Hematopoietic multipotent progenitor cell treated with erythropoietin and hydrocortisone succinate and interleukin-3 and kit ligand, for 4 days (in vitro differentiated cells): ENCODE data around the gene DLL1.

Experiments
- DNase-seq: peaks from one replicate; pipeline ENCODE4 v3.0.0-alpha.2; 2015

The DLL1 gene

GRCh38 chr6:170248861-170249600 lies 41.8 kb downstream of the DLL1 start:
- no peak for DNase-seq

GRCh38 chr6:170248111-170248805 lies 42.6 kb downstream of the DLL1 start:
- DNase-seq, result no peak

GRCh38 chr6:170247178-170247701 lies 43.6 kb downstream of the DLL1 start:
- DNase-seq, result no peak

GRCh38 chr6:170245475-170245992 lies 45.3 kb downstream of the DLL1 start:
- no peak for DNase-seq

- DNase-seq, result no peak
Measured at GRCh38 chr6:170244721-170245474, 46.0 kb downstream of the DLL1 start.

- no peak for DNase-seq
Measured at GRCh38 chr6:170243791-170244291, 47.0 kb downstream of the DLL1 start.

- no peak for DNase-seq
Measured at GRCh38 chr6:170243386-170243785, 47.5 kb downstream of the DLL1 start.

GRCh38 chr6:170238741-170239565 lies 51.9 kb downstream of the DLL1 start:
- DNase-seq, result no peak

GRCh38 chr6:170237999-170238740 lies 52.7 kb downstream of the DLL1 start:
- no peak for DNase-seq

GRCh38 chr6:170236131-170236836 lies 54.6 kb downstream of the DLL1 start:
- no peak for DNase-seq

GRCh38 chr6:170235391-170236125 lies 55.3 kb downstream of the DLL1 start:
- DNase-seq, result no peak

- DNase-seq, result no peak
Measured at GRCh38 chr6:170234419-170234818, 56.5 kb downstream of the DLL1 start.

GRCh38 chr6:170233286-170234205 lies 57.3 kb downstream of the DLL1 start:
- no peak for DNase-seq
